Epidermal melanocyte (primary cell): Measurements from ENCODE around the gene HDAC5.
A peak's percentile ranks its signal among the peaks of the same experiment; 100 is the strongest.
"Not testable (repeated sequence)": the region's sequence is repeated elsewhere in the genome, so short reads cannot be mapped to it uniquely, and the experiment has no call there.

Experiments used
- DNase-seq: peaks from one replicate; pipeline ENCODE4 v3.0.0; 2011; ENCODE audit warnings: low spot score; ENCODE audit not compliant: insufficient read length

Gene HDAC5

GRCh38 chr17:44133918-44134476 is 10.6 kb upstream of the HDAC5 start:
- no peak for DNase-seq

GRCh38 chr17:44132275-44132821 is 8.9 kb upstream of the HDAC5 start:
- no peak for DNase-seq

GRCh38 chr17:44131372-44131771 is 7.9 kb upstream of the HDAC5 start:
- not testable (repeated sequence) for DNase-seq

- DNase-seq = no peak
Measured at GRCh38 chr17:44130693-44131349, 7.4 kb upstream of the HDAC5 start.

GRCh38 chr17:44128383-44128782 is 4.9 kb upstream of the HDAC5 start:
- no peak for DNase-seq

GRCh38 chr17:44124118-44124438 is 637 bp upstream of the HDAC5 start:
- DNase-seq = no peak

GRCh38 chr17:44122816-44123355 is 555 bp downstream of the HDAC5 start:
- DNase-seq = no peak

GRCh38 chr17:44121997-44122815 is 1.2 kb downstream of the HDAC5 start:
- no peak for DNase-seq

- DNase-seq = no peak
Measured at GRCh38 chr17:44120851-44121605, 2.4 kb downstream of the HDAC5 start.

GRCh38 chr17:44120281-44120680 is 3.2 kb downstream of the HDAC5 start:
- not testable (repeated sequence) for DNase-seq

GRCh38 chr17:44119798-44120197 is 3.6 kb downstream of the HDAC5 start:
- no peak for DNase-seq

GRCh38 chr17:44119062-44119461 is 4.4 kb downstream of the HDAC5 start:
- DNase-seq = no peak

- no peak for DNase-seq
Measured at GRCh38 chr17:44118427-44119050, 4.9 kb downstream of the HDAC5 start.

GRCh38 chr17:44117351-44117750 is 6.1 kb downstream of the HDAC5 start:
- no peak for DNase-seq

GRCh38 chr17:44115585-44116415 is 7.6 kb downstream of the HDAC5 start:
- DNase-seq = peak; percentile 43

GRCh38 chr17:44113868-44114840 is 9.3 kb downstream of the HDAC5 start:
- DNase-seq = no peak

GRCh38 chr17:44113382-44113781 is 10.1 kb downstream of the HDAC5 start:
- no peak for DNase-seq

- no peak for DNase-seq
Measured at GRCh38 chr17:44112284-44113280, 10.9 kb downstream of the HDAC5 start.
